ENCODE data around the gene MRPL23.

- TF ChIP-seq CTCF (IDR thresholded peaks at IDR 0.05) (no peak), POLR2A (IDR thresholded peaks at IDR 0.05) (no peak), POLR2AphosphoS5 (IDR thresholded peaks at IDR 0.05; ENCODE audit: insufficient read depth in 1 of 2, low read depth in 1 of 2) (peak in 1 of 2 donors; percentile 19)
Measured at GRCh38 chr11:1912289-1912878, 34.7 kb upstream of the MRPL23 start.
